Suprapubic skin (tissue), 3 donors: ENCODE measurements around the gene STPG3.

Source experiments
- EP300 ChIP-seq: sonication (generic); formaldehyde crosslinking; IDR thresholded peaks from one replicate; pipeline ENCODE4 v1.6.1; 2017; ENCODE audit warnings: antibody characterized with exemption
- POLR2A ChIP-seq, 2 donors: fragments of 450-650 bp; IDR thresholded peaks; one replicate each; pipeline ENCODE4 v1.6.1; 2017; ENCODE audit warnings: antibody characterized with exemption in 2 of 2, mild to moderate bottlenecking in 2 of 2, moderate library complexity in 2 of 2
- TF ChIP-seq, protein P1 (sequence below), 2 donors: fragments of 200-600 bp in 1 of 2; fragments of 450-650 bp in 1 of 2; sonication (generic) in 1 of 2; IDR thresholded peaks; one replicate each; pipeline ENCODE4 v1.5.1; 2016 to 2019; ENCODE audit warnings: antibody characterized with exemption in 2 of 2, mild to moderate bottlenecking in 1 of 2, moderate library complexity in 1 of 2

DNA sequence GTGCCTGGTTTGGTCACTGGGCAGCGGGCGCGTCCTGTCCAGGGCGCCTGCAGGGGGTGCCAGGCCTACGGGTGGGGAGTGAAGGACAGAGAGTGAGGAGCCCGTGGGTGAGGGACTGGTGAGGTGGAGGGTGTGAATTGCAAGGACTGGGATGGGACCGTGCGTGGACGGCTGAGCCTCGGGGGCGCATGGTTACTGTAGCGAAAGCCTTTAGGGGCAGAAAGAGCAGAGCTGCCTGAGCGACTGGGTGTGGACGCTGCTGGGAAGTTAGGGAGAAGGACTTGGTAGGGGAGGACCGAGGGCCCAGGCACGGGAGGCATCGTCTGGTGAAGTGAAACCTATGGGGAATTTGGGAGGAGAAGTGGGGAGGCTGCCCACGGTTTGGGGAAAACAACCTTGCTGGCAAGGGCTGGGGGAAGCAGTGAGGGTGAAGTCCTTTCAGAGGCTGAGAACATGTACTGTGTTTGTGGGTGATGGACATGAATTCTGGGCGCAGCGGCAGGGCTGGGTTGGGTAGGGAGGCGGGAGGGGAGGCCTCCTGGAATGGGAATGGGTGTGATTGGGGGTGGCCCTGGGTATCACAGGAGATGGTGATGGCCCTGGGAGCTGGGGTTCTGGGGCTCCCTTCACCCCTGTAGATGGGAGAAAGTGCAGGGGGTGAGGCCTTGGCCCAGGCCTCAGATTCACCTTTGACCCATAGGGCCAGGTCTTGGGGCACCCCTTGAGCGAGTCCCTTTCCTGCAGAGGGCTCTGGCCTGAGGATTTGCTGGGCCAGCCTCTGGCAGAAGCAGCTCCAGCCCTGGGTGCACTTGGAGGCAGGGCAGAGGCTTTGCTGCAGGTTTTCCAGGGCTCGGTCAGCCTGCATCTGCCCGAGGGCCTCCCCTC, 24.7 kb downstream of the STPG3 start:
- TF ChIP-seq, protein P1, sequence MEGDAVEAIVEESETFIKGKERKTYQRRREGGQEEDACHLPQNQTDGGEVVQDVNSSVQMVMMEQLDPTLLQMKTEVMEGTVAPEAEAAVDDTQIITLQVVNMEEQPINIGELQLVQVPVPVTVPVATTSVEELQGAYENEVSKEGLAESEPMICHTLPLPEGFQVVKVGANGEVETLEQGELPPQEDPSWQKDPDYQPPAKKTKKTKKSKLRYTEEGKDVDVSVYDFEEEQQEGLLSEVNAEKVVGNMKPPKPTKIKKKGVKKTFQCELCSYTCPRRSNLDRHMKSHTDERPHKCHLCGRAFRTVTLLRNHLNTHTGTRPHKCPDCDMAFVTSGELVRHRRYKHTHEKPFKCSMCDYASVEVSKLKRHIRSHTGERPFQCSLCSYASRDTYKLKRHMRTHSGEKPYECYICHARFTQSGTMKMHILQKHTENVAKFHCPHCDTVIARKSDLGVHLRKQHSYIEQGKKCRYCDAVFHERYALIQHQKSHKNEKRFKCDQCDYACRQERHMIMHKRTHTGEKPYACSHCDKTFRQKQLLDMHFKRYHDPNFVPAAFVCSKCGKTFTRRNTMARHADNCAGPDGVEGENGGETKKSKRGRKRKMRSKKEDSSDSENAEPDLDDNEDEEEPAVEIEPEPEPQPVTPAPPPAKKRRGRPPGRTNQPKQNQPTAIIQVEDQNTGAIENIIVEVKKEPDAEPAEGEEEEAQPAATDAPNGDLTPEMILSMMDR (IDR thresholded peaks at IDR 0.05), result no peak
- no peak for TF ChIP-seq EP300
- no peak for TF ChIP-seq POLR2A (IDR thresholded peaks at IDR 0.05)
